HuH-7.5 (cell line): ENCODE measurements around the gene PLAC8.
"Not testable (repeated sequence)": the region's sequence is repeated elsewhere in the genome, so short reads cannot be mapped to it uniquely, and the experiment has no call there.

ENCODE experiments used
- DNase-seq: peaks from one replicate; pipeline ENCODE4 v3.0.0; 2011; ENCODE audit warnings: low spot score

Gene PLAC8

GRCh38 chr4:83114576-83114975 lies at the start of gene PLAC8:
Gene PLAC8 (minus strand): TSS chr4:83114729. CDS start chr4:83107921, 6,808 bp downstream.
- no peak for DNase-seq

DNA sequence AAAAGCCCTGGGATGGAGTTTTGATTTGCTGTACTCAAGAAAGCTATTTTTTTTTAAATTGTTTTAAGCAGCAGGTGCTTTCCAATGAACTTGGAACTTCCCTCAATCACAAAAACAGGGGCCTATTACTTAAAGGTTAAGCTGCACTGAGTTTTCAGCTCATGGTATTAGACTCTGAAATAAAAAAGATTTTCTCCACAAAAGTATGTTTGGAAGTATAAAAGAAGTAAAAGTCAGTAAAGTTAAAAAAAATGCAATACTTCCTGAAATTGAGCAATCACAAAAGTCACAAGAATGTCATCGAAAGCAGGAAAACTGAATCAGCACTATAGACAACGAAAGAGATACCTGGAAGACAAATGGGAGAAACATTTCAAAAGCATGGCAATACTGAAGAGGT lies 38.9 kb upstream of the PLAC8 start:
- DNase-seq, result no peak

- DNase-seq, result no peak
Observed at GRCh38 chr4:83152746-83153145, 38.2 kb upstream of the PLAC8 start.

DNA sequence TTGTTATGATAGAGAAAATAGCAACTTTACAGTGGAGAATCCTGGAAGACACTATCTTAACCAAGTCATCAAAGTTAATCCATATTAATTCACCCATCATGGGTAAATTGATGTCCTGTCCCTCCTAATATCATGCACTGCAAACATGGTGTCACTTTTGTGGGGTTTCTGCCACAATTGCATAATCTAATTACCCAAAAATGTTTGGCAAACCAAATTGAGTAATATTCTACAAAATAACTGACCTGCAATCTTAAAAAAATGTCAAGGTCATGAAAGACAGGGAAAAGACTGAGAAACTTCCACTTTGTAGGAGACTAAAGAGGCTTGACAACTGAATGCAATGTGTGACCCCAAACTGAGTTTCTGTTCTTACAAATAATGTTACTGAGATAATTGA lies 37.1 kb upstream of the PLAC8 start:
- DNase-seq, result no peak

- DNase-seq, result no peak
Observed at GRCh38 chr4:83150653-83151330, 36.3 kb upstream of the PLAC8 start.

GRCh38 chr4:83149865-83150652 lies 35.5 kb upstream of the PLAC8 start:
- DNase-seq, result no peak

- DNase-seq, result no peak
Observed at GRCh38 chr4:83146841-83147240, 32.3 kb upstream of the PLAC8 start.

- not testable (repeated sequence) for DNase-seq
Observed at GRCh38 chr4:83145776-83146175, 31.2 kb upstream of the PLAC8 start.

DNA sequence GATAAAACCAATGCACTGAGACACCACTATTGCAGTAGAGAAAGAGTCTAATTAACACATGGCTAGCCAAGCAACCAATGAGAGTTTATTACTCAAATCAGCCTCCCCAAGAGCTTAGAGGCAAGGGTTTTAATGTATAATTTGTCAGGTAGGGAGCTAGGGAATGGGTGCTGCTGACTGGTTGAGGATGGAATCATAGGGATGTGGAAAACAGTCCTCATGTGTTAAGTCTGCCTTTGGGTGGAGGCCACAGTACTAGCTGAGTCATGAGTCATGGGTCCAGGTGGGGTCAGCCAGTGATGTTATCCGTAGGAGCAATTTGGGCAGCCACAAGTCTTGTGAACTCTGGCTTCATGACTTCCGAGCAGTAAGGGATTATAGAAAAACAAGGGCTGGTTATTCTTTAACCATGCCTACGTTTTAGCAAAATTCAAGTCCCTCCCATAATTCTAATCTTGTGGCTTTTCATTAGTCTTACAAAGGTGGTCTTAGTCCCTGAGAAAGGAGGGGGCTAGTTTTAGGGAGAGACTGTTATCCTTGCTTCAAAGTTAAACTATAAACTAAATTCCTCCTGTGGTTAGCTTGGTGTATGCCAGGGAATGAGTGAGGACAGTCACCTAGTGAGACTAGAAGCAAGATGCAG lies 25.1 kb upstream of the PLAC8 start:
- no peak for DNase-seq

GRCh38 chr4:83138946-83139345 lies 24.4 kb upstream of the PLAC8 start:
- no peak for DNase-seq

DNA sequence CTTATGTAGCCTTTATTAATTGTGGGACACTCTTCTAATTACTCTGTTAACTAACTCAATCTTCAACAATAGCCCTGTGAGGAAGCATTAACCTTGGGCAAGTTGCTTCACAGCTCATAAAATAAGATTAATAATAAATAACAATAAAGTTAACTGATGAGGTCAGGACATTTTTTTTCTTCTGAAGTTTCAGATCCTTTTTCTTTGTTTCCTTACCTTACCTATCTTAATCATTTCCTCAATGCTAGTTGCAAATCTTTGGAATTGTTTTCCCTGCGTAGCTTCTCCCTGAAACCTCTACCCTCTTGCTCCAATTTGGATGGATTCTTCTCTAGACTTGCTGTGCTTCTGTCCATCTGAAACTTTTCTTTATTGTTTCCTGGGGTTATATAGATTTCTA lies 17.5 kb upstream of the PLAC8 start:
- DNase-seq, result no peak

DNA sequence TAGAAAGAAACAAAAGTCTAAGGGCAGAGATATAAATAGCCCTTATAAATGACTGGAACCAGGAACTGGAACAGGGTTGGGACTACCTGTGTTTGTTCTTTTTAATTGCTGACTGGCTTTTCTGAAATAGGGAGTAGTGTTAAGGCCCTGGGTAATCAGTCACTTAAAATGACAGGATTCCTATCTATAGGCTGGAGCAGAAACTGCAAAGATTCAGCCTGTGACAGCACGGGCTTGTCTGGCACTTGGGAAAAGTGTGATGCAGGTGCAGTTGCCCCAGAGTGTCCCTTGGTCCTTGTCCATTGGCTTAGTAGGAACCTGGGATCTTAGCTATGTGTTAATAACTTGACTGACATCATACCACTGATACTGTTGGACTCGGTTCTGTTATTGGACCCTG lies 14.7 kb upstream of the PLAC8 start:
- DNase-seq, result no peak

DNA sequence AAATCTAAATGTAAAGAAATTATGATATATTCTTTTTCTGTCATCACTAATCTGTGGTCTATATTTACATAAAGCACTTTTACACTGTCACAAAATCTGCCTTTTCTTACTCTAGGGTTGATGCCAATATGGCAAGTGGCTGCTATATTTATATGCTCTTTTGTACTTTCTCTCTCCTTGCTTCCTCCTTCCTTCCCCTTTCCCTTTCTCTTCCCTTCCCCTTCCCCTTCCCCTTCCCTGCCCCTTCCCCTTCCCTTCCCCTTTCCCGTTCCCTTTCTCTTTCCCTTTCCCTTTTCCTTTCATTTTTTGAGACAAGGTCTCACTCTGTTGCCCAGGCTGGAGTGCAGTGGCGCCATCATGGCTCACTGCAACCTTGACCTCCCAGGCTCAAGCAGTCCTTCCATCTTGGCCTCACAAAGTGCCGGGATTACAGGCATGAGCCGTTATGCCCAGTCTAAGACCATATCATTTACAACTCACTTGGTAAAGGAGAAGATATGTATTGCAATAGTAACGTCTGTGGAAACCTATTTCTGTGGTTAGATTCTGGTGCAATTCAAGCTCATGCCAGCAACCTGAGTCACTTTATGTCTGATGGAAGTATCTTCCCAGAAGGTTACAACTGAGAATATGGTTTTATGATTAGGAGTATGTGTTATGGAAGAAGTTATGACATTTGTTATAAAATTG lies 13.9 kb upstream of the PLAC8 start:
- no peak for DNase-seq

GRCh38 chr4:83125738-83126141 lies 11.2 kb upstream of the PLAC8 start:
- DNase-seq, result no peak

GRCh38 chr4:83124111-83124780 lies 9.7 kb upstream of the PLAC8 start:
- DNase-seq, result no peak

GRCh38 chr4:83121246-83121645 lies 6.7 kb upstream of the PLAC8 start:
- no peak for DNase-seq

GRCh38 chr4:83118869-83119268 lies 4.3 kb upstream of the PLAC8 start:
- DNase-seq, result no peak

DNA sequence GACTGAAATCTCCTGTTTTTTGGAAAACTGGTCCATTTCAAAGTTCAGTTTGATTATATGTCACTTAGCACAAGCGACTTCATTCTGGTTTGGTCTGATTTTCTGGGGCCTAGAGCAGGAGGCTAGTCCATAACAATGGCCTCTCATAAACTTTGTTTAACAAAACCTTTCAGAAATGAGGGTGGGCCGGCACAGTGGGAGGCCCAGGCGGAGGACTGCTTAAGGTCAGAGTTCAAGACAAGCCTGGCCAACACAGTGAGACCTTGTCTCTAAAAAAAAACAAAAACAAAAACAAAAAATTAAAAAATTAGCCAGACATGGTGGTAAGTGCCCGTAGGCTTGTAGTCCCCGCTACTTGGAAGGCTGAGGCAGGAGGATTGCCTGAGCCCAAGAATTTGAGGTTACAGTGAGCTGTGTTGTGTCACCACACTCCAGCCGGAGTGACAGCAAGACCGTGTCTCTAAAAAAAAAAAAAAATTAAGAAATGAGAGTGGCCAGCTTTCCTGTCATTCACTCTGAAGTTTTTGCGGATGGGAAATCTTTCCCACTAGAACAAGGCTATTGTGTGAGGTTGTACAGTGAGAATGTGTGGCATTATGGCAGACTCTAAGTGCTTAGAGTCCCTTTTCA lies 1.2 kb upstream of the PLAC8 start:
- no peak for DNase-seq

DNA sequence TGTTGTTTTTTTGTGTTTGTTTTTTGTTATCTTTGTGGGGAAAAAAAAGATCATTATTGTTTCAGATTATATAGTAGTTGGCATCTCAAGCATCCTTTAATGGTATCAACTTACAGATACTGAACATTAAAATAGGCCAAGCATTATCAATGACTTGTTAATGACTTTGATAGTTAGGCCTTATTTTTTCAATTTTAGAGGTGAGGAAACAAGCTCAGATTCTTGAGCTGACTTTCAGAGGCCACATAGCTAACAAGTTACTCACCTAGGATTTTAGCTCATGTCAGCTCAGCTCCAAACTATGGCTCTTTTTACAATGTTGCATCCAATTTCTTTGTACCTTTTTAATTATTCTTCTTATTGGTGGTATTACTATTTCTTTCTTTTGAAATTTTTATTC lies 471 bp upstream of the PLAC8 start:
- no peak for DNase-seq

- no peak for DNase-seq
Observed at GRCh38 chr4:83113429-83113786, 1.1 kb downstream of the PLAC8 start.

- no peak for DNase-seq
Observed at GRCh38 chr4:83112678-83113428, 1.7 kb downstream of the PLAC8 start.
